GM15510 (cell line): ENCODE measurements around the gene FBXW8.
A peak's percentile ranks its signal among the peaks of the same experiment; 100 is the strongest.

Source experiments
- POLR2A ChIP-seq: IDR thresholded peaks from 3 replicates; pipeline ENCODE4 v1.6.1; 2011; ENCODE audit warnings: borderline replicate concordance; ENCODE audit not compliant: insufficient read length; ENCODE audit errors: extremely low read depth

The FBXW8 gene, protein sequence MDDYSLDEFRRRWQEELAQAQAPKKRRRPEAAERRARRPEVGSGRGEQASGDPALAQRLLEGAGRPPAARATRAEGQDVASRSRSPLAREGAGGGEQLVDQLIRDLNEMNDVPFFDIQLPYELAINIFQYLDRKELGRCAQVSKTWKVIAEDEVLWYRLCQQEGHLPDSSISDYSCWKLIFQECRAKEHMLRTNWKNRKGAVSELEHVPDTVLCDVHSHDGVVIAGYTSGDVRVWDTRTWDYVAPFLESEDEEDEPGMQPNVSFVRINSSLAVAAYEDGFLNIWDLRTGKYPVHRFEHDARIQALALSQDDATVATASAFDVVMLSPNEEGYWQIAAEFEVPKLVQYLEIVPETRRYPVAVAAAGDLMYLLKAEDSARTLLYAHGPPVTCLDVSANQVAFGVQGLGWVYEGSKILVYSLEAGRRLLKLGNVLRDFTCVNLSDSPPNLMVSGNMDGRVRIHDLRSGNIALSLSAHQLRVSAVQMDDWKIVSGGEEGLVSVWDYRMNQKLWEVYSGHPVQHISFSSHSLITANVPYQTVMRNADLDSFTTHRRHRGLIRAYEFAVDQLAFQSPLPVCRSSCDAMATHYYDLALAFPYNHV

GRCh38 chr12:116910645-116911451 lies at the start of gene FBXW8:
Gene FBXW8, plus strand, starts transcription at chr12:116910950. Its CDS starts 88 bp downstream, at chr12:116911038.
- TF ChIP-seq POLR2A = peak; percentile 74

GRCh38 chr12:116861320-116861719 lies 49.4 kb upstream of the FBXW8 start:
- no peak for TF ChIP-seq POLR2A

GRCh38 chr12:116862167-116862566 lies 48.6 kb upstream of the FBXW8 start:
- TF ChIP-seq POLR2A = no peak

DNA sequence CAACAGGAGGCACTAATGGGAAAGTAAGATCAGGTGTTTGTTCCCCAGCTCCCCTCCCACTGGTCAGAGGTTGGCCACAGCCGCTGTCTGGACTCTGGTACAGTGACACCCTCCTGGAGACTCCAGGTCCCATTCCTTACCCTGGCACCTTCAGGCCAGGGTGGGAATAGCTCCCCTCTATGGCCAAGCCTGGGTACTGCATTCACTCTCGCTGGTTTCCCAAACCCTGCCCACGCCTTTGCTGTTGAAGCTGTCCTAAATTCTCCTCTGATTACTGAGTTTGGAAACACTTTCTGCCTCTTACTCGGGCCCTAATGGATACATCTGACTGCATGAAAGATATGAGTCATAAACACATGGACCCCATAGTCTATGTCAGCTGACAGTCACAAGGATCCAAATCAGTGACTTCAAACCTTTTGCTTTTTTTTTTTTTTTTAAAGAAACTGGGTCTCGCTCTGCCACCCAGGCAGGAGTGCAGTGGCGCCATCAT lies 47.4 kb upstream of the FBXW8 start:
- no peak for TF ChIP-seq POLR2A

GRCh38 chr12:116864371-116865160 lies 46.2 kb upstream of the FBXW8 start:
- no peak for TF ChIP-seq POLR2A

DNA sequence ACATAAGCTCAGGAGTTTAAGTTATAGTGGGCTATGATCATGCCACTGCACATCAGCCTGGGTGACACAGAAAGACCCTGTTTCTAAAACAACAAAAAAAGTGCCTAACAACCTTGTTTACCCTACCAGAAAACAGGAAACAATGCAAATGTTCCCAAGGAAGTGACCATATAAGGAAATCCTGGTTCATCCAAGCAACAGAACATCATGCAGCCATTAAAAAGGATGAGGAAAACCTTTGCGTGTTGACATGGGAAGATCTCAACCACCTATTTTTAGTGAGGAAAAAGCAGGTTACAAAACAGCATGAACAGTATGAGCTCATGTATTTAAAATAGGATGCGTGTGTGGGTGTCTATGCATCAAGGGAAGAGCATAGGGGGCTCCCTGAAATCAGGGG lies 43.2 kb upstream of the FBXW8 start:
- no peak for TF ChIP-seq POLR2A

GRCh38 chr12:116870306-116870705 lies 40.4 kb upstream of the FBXW8 start:
- TF ChIP-seq POLR2A = no peak

DNA sequence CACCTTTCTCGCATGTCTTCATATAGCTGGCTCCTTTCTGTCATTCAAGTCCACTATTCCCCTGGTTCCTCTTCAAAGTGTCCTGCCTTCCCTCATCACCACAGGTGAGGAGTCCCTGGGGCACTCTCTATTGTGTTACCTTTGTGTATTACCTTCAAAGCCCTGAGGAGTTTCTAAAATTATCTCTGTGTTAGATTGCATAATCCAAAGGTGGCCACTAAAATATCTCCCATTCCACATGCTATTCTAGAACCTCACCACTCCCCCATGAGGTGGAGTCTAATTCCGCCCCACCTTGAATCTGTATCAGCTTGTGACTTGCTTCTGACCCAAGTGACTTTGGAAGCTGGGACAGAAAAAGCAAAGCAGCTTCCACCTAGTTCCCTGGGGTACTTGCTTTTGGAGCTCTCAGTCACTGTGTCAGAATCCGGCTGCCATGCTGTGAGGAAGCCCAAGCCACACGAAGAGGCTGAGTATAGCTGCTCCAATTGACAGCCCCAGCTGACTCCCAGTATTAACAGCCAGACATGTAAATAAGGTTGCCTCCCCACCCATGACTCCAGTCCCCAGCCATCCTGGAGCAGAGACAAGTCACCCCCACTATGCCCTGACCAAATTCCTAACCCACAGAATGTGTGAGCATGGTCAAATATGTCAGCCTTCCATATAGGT lies 36.3 kb upstream of the FBXW8 start:
- TF ChIP-seq POLR2A = no peak

DNA sequence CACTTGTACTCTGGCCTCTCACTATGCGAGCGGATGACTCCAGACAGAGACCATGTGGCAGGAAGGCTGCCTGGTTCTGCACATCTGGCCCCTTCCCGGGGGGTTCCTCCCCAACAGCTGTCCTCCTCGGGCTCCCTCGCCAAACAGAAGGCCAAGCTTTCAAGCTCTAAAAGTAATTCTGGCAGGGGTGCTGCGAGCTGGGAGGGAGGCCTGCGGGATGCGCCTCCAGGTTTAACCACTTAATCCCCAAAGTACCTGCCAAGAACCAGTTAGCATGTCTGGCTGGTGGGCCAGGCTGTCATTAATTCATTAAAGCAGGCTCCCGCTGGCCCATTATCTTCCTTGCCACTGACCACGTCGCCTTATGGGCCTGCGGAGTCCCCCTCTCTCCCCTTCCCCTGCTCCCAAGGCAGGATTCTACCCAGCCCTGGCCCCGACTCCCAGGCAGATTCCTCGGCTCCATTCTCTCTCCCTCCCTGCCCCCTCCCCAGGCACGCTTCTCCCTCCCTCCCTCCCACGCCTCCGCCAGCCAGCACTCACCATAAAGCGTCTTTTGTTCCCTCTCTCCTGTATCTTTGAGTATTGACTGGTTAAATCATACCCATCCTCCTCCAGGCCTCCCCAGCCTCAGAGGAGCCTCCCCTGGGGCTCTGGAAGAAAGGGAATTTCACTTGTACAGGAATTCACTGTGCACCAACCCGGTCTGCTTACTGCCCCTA lies 34.4 kb upstream of the FBXW8 start:
- no peak for TF ChIP-seq POLR2A

GRCh38 chr12:116878567-116879508 lies 31.9 kb upstream of the FBXW8 start:
- no peak for TF ChIP-seq POLR2A

GRCh38 chr12:116879509-116880212 lies 31.1 kb upstream of the FBXW8 start:
- no peak for TF ChIP-seq POLR2A

GRCh38 chr12:116880213-116880816 lies 30.4 kb upstream of the FBXW8 start:
- TF ChIP-seq POLR2A = no peak

GRCh38 chr12:116880817-116881324 lies 29.9 kb upstream of the FBXW8 start:
- no peak for TF ChIP-seq POLR2A
